ENCODE measurements around the gene NEURL2. TPM values are rescaled to one million over a fixed set of nuclear protein-coding genes. Genes with fewer than 3 reads are reported as not detected.

The NEURL2 gene
- total RNA-seq, 1 experiment from 2014 or later, result 3.3 TPM

DNA sequence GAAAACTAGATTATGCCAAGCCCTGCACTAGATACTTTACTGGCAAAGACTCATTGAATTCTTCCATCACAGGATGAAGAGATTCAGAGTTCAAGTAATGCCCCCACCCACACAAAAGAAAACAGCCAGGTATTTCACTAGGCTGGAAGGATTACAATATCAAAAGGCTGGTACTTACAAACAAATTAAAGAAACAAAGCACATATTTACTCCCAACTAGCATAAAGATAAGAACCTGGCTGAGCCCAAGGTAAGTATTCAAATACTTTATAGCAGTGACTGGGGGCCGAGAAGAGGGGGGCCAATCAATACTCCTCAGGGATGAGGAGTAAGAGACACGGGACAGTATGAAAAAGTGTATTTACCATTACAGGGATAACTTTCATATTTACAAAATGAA, 37.5 kb downstream of the NEURL2 start:
- Histone ChIP-seq H3K9me3 (ENCODE audit: low read depth, low read length, poor library complexity, severe bottlenecking) (no peaks in the 10 kb centered on the region), H3K27me3 (replicated peaks; ENCODE audit: insufficient read depth, low read depth, low read length, poor library complexity) (no peaks in the 10 kb centered on the region), H3K36me3 (ENCODE audit: insufficient read depth, low read length, poor library complexity, severe bottlenecking) (no peaks in the 10 kb centered on the region), H3K27ac (ENCODE audit: low read depth, low read length, poor library complexity, severe bottlenecking) (no peak overlapping the region), H3K4me1 (ENCODE audit: insufficient read depth, low read length, poor library complexity, severe bottlenecking) (peaks cover 5% of the 10 kb centered on the region), H3K4me3 (ENCODE audit: low read depth, low read length, poor library complexity, severe bottlenecking) (no peak overlapping the region)
- DNase-seq (ENCODE audit: low spot score), result no peak
- ChIA-PET CTCF (no interaction called here), POLR2A (ENCODE audit: low non-redundant PET) (no interaction called here)
- BruUV-seq (replicated peaks), result no TSS peak
- TF ChIP-seq, protein P1, sequence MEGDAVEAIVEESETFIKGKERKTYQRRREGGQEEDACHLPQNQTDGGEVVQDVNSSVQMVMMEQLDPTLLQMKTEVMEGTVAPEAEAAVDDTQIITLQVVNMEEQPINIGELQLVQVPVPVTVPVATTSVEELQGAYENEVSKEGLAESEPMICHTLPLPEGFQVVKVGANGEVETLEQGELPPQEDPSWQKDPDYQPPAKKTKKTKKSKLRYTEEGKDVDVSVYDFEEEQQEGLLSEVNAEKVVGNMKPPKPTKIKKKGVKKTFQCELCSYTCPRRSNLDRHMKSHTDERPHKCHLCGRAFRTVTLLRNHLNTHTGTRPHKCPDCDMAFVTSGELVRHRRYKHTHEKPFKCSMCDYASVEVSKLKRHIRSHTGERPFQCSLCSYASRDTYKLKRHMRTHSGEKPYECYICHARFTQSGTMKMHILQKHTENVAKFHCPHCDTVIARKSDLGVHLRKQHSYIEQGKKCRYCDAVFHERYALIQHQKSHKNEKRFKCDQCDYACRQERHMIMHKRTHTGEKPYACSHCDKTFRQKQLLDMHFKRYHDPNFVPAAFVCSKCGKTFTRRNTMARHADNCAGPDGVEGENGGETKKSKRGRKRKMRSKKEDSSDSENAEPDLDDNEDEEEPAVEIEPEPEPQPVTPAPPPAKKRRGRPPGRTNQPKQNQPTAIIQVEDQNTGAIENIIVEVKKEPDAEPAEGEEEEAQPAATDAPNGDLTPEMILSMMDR (conservative IDR thresholded peaks at IDR 0.05; ENCODE audit: low read depth, low read length), result no peak
- no peak for TF ChIP-seq EZH2 (IDR thresholded peaks at IDR 0.05; ENCODE audit: borderline replicate concordance, low read depth, low read length, poor library complexity, severe bottlenecking)
- intact Hi-C loops (cut with micrococcal nuclease; ENCODE audit: unreplicated experiment), result no loop called here

GRCh38 chr20:45852326-45852725, 38.7 kb downstream of the NEURL2 start:
- H3K4me3 ChIP-seq (ENCODE audit: low read depth, low read length, poor library complexity, severe bottlenecking), result no peak overlapping the region
- no peaks in the 10 kb centered on the region for H3K27me3 ChIP-seq (replicated peaks; ENCODE audit: insufficient read depth, low read depth, low read length, poor library complexity)
- no peaks in the 10 kb centered on the region for H3K9me3 ChIP-seq (ENCODE audit: low read depth, low read length, poor library complexity, severe bottlenecking)
- H3K4me1 ChIP-seq (ENCODE audit: insufficient read depth, low read length, poor library complexity, severe bottlenecking), result peaks cover 5% of the 10 kb centered on the region
- ChIA-PET CTCF (interaction anchor here (0.6 kb wide), 1 partner anchor 9 kb away, joined by 4 read pairs; no protein-coding TSS in a partner anchor), POLR2A (ENCODE audit: low non-redundant PET) (no interaction called here)
- intact Hi-C loops (cut with micrococcal nuclease; ENCODE audit: unreplicated experiment), result no loop called here
- TF ChIP-seq, protein P1 (conservative IDR thresholded peaks at IDR 0.05; ENCODE audit: low read depth, low read length), result no peak
- no peak for TF ChIP-seq EZH2 (IDR thresholded peaks at IDR 0.05; ENCODE audit: borderline replicate concordance, low read depth, low read length, poor library complexity, severe bottlenecking)
- no peak overlapping the region for H3K27ac ChIP-seq (ENCODE audit: low read depth, low read length, poor library complexity, severe bottlenecking)
- no peak for DNase-seq (ENCODE audit: low spot score)
- H3K36me3 ChIP-seq (ENCODE audit: insufficient read depth, low read length, poor library complexity, severe bottlenecking), result peaks cover 6% of the 10 kb centered on the region
- no TSS peak for BruUV-seq (replicated peaks)

- POLR2A ChIA-PET (ENCODE audit: low non-redundant PET), result no interaction called here
- H3K36me3 ChIP-seq (ENCODE audit: insufficient read depth, low read length, poor library complexity, severe bottlenecking), result peaks cover 6% of the 10 kb centered on the region
- no peak for DNase-seq (ENCODE audit: low spot score)
- H3K27ac ChIP-seq (ENCODE audit: low read depth, low read length, poor library complexity, severe bottlenecking), result no peak overlapping the region
- H3K4me3 ChIP-seq (ENCODE audit: low read depth, low read length, poor library complexity, severe bottlenecking), result no peak overlapping the region
- no peaks in the 10 kb centered on the region for H3K9me3 ChIP-seq (ENCODE audit: low read depth, low read length, poor library complexity, severe bottlenecking)
- no peaks in the 10 kb centered on the region for H3K27me3 ChIP-seq (replicated peaks; ENCODE audit: insufficient read depth, low read depth, low read length, poor library complexity)
- BruUV-seq (replicated peaks), result no TSS peak
- CTCF ChIA-PET, result no interaction called here
- intact Hi-C loops (cut with micrococcal nuclease; ENCODE audit: unreplicated experiment), result no loop called here
- no peak for TF ChIP-seq EZH2 (IDR thresholded peaks at IDR 0.05; ENCODE audit: borderline replicate concordance, low read depth, low read length, poor library complexity, severe bottlenecking)
- TF ChIP-seq, protein P1 (conservative IDR thresholded peaks at IDR 0.05; ENCODE audit: low read depth, low read length), result no peak
- peaks cover 5% of the 10 kb centered on the region for H3K4me1 ChIP-seq (ENCODE audit: insufficient read depth, low read length, poor library complexity, severe bottlenecking)
Measured at GRCh38 chr20:45851501-45851900, 39.5 kb downstream of the NEURL2 start.

Measured in A673 (cell line).